Parathyroid adenoma (tissue), 2 donors: ENCODE results near the gene CLIP1.

ENCODE experiments used
- H2AFZ ChIP-seq: fragments of 300-600 bp; sonication (generic); one replicate; pipeline ENCODE4 v1.7.0; 2017; ENCODE audit warnings: antibody characterized with exemption, mild to moderate bottlenecking
- H3K27ac ChIP-seq: fragments of 300-600 bp; sonication (generic); one replicate; pipeline ENCODE4 v1.7.0; 2017
- H3K27me3 ChIP-seq: fragments of 300-600 bp; sonication (generic); one replicate; pipeline ENCODE4 v1.7.0; 2017; ENCODE audit warnings: low read length; ENCODE audit not compliant: control insufficient read depth, insufficient read depth
- H3K36me3 ChIP-seq: fragments of 300-600 bp; sonication (generic); one replicate; pipeline ENCODE4 v1.7.0; 2017; ENCODE audit warnings: low read length; ENCODE audit not compliant: control insufficient read depth, insufficient read depth
- H3K4me1 ChIP-seq: fragments of 300-600 bp; sonication (generic); one replicate; pipeline ENCODE4 v1.7.0; 2017; ENCODE audit warnings: control low read depth
- H3K4me2 ChIP-seq: fragments of 300-600 bp; sonication (generic); one replicate; pipeline ENCODE4 v1.7.0; 2017; ENCODE audit warnings: low read length
- H3K4me3 ChIP-seq: fragments of 300-600 bp; sonication (generic); one replicate; pipeline ENCODE4 v1.7.0; 2017; ENCODE audit warnings: low read depth, low read length
- H3K79me2 ChIP-seq: fragments of 300-600 bp; sonication (generic); one replicate; pipeline ENCODE4 v1.7.0; 2017; ENCODE audit warnings: control low read depth
- H3K9ac ChIP-seq: fragments of 300-600 bp; sonication (generic); one replicate; pipeline ENCODE4 v1.7.0; 2017; ENCODE audit warnings: mild to moderate bottlenecking
- H3K9me3 ChIP-seq: fragments of 300-600 bp; sonication (generic); one replicate; pipeline ENCODE4 v1.7.0; 2017; ENCODE audit warnings: low read length; ENCODE audit not compliant: control insufficient read depth
- TF ChIP-seq, protein P1 (sequence below): fragments of 300-600 bp; sonication (generic); IDR thresholded peaks from one replicate; pipeline ENCODE4 v1.7.0; 2017; ENCODE audit warnings: antibody characterized with exemption, mild to moderate bottlenecking
- donor health status: primary hyperparathyroidism.

Gene CLIP1

DNA sequence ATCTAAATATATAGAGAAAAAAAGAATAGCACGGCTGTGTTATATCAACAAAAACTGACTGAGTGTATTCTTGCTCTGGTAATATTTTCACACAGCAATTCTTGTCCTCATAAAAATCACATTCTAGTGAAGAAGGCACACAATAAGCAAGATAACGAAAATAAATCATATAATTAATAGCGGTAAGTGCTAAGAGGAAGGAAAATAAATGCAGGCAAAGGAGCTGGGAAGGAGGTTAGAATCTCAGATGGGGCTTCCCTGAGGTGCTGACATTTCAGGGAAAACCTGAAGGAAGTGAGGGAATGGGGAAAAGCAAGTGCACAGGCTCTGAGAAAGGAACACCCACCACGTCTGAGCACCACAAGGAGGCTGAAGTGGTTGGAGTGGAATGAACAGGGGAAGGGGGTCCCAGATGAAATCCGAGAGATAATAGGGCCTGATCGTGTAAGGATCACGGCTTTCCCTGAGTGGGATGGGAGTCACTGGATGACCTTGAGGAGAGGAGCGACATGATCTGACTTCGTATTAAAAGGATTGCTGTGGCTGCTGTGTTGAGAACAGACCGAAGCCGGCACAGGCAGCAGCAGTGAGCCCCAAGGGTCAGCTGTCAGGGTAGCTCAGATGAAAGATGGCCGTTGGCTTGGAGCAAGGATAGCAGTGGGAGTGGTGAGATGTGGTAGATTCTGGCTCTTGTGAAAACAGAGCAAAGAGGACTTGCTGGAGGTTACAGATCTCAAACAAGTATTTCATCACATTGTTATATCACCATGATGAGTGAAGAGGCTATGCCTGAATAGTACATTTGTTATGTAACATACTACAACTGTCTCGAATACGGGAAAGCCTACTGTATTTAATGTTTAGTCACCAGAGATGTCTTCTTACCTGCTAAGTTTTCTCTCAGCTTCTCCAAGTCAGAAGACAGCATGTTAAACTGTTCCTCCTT lies 89.1 kb downstream of the CLIP1 start:
- TF ChIP-seq, protein P1, sequence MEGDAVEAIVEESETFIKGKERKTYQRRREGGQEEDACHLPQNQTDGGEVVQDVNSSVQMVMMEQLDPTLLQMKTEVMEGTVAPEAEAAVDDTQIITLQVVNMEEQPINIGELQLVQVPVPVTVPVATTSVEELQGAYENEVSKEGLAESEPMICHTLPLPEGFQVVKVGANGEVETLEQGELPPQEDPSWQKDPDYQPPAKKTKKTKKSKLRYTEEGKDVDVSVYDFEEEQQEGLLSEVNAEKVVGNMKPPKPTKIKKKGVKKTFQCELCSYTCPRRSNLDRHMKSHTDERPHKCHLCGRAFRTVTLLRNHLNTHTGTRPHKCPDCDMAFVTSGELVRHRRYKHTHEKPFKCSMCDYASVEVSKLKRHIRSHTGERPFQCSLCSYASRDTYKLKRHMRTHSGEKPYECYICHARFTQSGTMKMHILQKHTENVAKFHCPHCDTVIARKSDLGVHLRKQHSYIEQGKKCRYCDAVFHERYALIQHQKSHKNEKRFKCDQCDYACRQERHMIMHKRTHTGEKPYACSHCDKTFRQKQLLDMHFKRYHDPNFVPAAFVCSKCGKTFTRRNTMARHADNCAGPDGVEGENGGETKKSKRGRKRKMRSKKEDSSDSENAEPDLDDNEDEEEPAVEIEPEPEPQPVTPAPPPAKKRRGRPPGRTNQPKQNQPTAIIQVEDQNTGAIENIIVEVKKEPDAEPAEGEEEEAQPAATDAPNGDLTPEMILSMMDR = no peak
- no peak overlapping the region for H2AFZ ChIP-seq

DNA sequence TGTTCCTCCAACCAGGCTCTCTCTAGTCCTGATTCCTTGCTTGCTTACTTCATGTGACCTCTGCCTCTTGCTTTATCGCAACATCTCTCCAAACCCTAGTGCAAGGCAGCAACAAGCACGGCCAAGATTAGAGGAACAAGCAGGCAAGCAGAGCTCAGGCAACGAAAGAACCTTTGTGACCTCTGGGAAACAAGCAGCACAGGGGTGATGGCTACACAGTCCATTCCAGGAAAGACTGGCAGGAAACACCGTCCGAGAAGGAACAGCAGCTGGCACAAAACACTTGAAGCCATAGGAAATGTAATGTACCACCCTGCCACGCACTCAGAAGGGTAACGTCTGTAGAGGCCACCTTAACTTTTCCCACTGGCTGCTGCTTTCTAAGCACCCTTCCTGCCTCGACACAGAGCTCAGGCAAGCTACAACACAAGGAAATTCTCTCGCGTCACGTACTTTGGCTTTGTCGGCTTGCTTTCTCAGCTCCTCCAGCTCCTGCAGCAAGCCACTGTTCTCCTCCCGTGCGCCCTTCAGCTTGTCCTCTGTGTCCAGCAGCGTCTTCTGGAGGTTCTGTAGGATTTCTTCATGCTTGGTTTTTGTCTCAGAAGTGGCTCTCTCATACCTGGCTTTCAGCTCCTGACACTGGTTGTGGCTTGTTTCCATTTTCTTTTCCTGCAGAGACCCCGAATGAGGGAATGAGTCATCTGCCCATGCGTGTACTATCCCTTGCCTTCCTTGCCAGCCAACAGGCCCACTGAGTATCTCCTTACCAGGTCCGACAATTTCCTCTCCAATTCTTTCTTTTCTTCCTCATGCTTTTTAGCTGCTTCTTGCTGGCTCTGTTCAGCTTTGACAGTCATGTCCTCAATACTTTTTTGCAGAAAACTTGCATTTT lies 94.7 kb downstream of the CLIP1 start:
- Histone ChIP-seq H3K27ac (no peak overlapping the region), H3K9ac (no peak overlapping the region), H3K79me2 (peaks cover 2% of the 10 kb centered on the region), H3K36me3 (no peaks in the 10 kb centered on the region), H3K4me2 (no peak overlapping the region), H3K4me3 (no peak overlapping the region), H3K27me3 (no peaks in the 10 kb centered on the region), H3K9me3 (no peaks in the 10 kb centered on the region), H2AFZ (no peak overlapping the region), H3K4me1 (no peaks in the 10 kb centered on the region)
- TF ChIP-seq, protein P1 = no peak

More for the DNA sequence above, 89.1 kb downstream of the CLIP1 start:
- Histone ChIP-seq H3K27ac (no peak overlapping the region), H3K36me3 (no peaks in the 10 kb centered on the region), H3K27me3 (no peaks in the 10 kb centered on the region), H3K4me2 (no peak overlapping the region), H3K9me3 (no peaks in the 10 kb centered on the region), H3K4me3 (no peak overlapping the region), H3K9ac (no peak overlapping the region), H3K4me1 (no peaks in the 10 kb centered on the region), H3K79me2 (no peaks in the 10 kb centered on the region)

DNA sequence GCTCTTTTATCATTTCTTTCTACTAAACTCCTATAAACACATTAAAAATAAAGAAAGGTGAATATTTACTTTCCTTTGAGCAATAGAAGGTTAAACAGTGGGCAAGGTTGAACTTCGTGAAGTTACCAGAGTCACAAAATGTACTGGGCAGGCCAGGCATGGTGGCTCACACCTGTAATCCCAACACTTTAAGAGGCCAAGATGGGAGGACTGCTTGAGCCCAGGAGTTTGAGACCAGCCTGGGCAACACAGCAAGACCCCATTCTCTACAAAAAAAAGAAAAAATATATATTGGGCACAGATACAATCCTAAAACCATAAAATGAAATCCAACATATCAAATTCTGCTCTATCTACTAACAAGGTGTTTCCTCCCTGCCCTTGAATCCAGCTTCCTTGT lies 95.5 kb downstream of the CLIP1 start:
- no peaks in the 10 kb centered on the region for H3K4me1 ChIP-seq
- H3K4me2 ChIP-seq = no peak overlapping the region
- H3K9me3 ChIP-seq = no peaks in the 10 kb centered on the region
- H3K36me3 ChIP-seq = no peaks in the 10 kb centered on the region
- H3K79me2 ChIP-seq = peaks cover 2% of the 10 kb centered on the region
- TF ChIP-seq, protein P1 = no peak
- H2AFZ ChIP-seq = no peak overlapping the region
- H3K27ac ChIP-seq = no peak overlapping the region
- H3K4me3 ChIP-seq = no peak overlapping the region
- H3K9ac ChIP-seq = no peak overlapping the region
- H3K27me3 ChIP-seq = no peaks in the 10 kb centered on the region

DNA sequence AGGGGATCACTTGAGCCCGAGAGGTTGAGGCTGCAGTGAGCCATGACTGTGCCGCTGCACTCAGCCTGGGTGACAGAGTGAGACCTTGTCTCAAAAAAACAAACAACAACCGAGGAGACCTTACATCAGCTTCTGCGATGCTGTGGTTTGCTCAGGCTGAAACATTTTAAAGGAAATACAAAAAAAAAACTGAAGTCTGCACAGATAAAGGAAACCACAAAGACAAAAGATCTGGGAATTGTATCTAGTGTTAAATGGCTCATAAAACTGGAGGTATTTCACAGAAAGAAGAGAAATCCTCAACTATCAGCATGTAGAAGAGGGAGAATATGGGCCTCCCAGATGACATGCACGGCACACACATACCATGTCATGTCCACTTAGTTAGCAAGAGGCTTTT lies 95.9 kb downstream of the CLIP1 start:
- Histone ChIP-seq H3K36me3 (no peaks in the 10 kb centered on the region), H3K27me3 (no peaks in the 10 kb centered on the region), H3K79me2 (peaks cover 2% of the 10 kb centered on the region), H3K9me3 (no peaks in the 10 kb centered on the region), H3K4me1 (no peaks in the 10 kb centered on the region), H3K4me3 (no peak overlapping the region), H3K4me2 (no peak overlapping the region), H3K27ac (no peak overlapping the region), H3K9ac (no peak overlapping the region), H2AFZ (no peak overlapping the region)
- TF ChIP-seq, protein P1 = no peak
